Glutamatergic neuron (in vitro differentiated cells): ENCODE data around the gene GRIK5. TPM values are rescaled to one million over a fixed set of nuclear protein-coding genes. Genes with fewer than 3 reads are reported as not detected.
"Not testable (repeated sequence)": the region's sequence is repeated elsewhere in the genome, so short reads cannot be mapped to it uniquely, and the experiment has no call there.

Experiments
- DNase-seq: peaks from one replicate; pipeline ENCODE4 v3.0.0; 2022
- H3K27ac Mint-ChIP-seq: one replicate; pipeline ENCODE4 v1.8.0; 2020; ENCODE audit warnings: mild to moderate bottlenecking, mixed read lengths, inconsistent platforms; ENCODE audit not compliant: unreplicated experiment
- H3K27me3 Mint-ChIP-seq: one replicate; pipeline ENCODE4 v1.8.0; 2020; ENCODE audit warnings: mild to moderate bottlenecking, moderate library complexity, mixed read lengths, inconsistent platforms; ENCODE audit not compliant: unreplicated experiment
- H3K36me3 Mint-ChIP-seq: one replicate; pipeline ENCODE4 v1.8.0; 2020; ENCODE audit warnings: mild to moderate bottlenecking, mixed read lengths, inconsistent platforms; ENCODE audit not compliant: unreplicated experiment
- H3K4me1 Mint-ChIP-seq: one replicate; pipeline ENCODE4 v1.8.0; 2020; ENCODE audit warnings: mild to moderate bottlenecking, low read depth, mixed read lengths, inconsistent platforms; ENCODE audit not compliant: unreplicated experiment
- H3K4me3 Mint-ChIP-seq: one replicate; pipeline ENCODE4 v1.8.0; 2020; ENCODE audit warnings: mild to moderate bottlenecking, mixed read lengths, inconsistent platforms; ENCODE audit not compliant: unreplicated experiment
- H3K9me3 Mint-ChIP-seq: one replicate; pipeline ENCODE4 v1.8.0; 2020; ENCODE audit warnings: mild to moderate bottlenecking, moderate library complexity, mixed read lengths, inconsistent platforms; ENCODE audit not compliant: unreplicated experiment
- CTCF ChIP-seq: fragments of 200-600 bp; sonication (generic); IDR thresholded peaks from one replicate; pipeline ENCODE4 v1.5.0; 2021; ENCODE audit not compliant: partially characterized antibody, unreplicated experiment
- total RNA-seq: library from RNA; stranded (reverse); fragmentation: NEBNext Ultra II Directional; extraction: Animal tissue kit (Norgen Biotek cat#: 25700); gene quantifications from one replicate; pipeline ENCODE4 v1.2.1, GENCODE V29; 2021; ENCODE audit not compliant: unreplicated experiment

GRIK5 gene
- total RNA-seq, 1 donor from 2014 or later, result 79.1 TPM

GRCh38 chr19:42037649-42038048, 32.4 kb downstream of the GRIK5 start:
- no peak for TF ChIP-seq CTCF
- Mint-ChIP-seq H3K4me3 (no peak overlapping the region), H3K9me3 (peaks cover 5% of the 10 kb centered on the region), H3K27me3 (peaks cover 4% of the 10 kb centered on the region), H3K27ac (peak overlapping the region; percentile 17), H3K36me3 (no peaks in the 10 kb centered on the region), H3K4me1 (peaks cover 24% of the 10 kb centered on the region)
- DNase-seq, result no peak

GRCh38 chr19:42034640-42035391, 35.2 kb downstream of the GRIK5 start:
- H3K4me3 Mint-ChIP-seq, H3K27me3 Mint-ChIP-seq, H3K27ac Mint-ChIP-seq, H3K36me3 Mint-ChIP-seq, H3K9me3 Mint-ChIP-seq: not testable (repeated sequence)
- peak; percentile 68 for DNase-seq
- H3K4me1 Mint-ChIP-seq, result peaks cover 20% of the 10 kb centered on the region
- TF ChIP-seq CTCF, result peak; percentile 93

GRCh38 chr19:42033413-42033812, 36.6 kb downstream of the GRIK5 start:
- Mint-ChIP-seq H3K4me3 (no peak overlapping the region), H3K4me1 (peaks cover 21% of the 10 kb centered on the region), H3K27ac (no peak overlapping the region), H3K27me3 (peaks cover 5% of the 10 kb centered on the region), H3K36me3 (no peaks in the 10 kb centered on the region), H3K9me3 (peaks cover 2% of the 10 kb centered on the region)
- no peak for DNase-seq
- TF ChIP-seq CTCF, result no peak

GRCh38 chr19:42032431-42032830, 37.6 kb downstream of the GRIK5 start:
- no peak for DNase-seq
- Mint-ChIP-seq H3K9me3 (peaks cover 3% of the 10 kb centered on the region), H3K4me3 (peak overlapping the region; percentile 26), H3K36me3 (no peaks in the 10 kb centered on the region), H3K27me3 (peaks cover 6% of the 10 kb centered on the region), H3K4me1 (peaks cover 24% of the 10 kb centered on the region), H3K27ac (peak overlapping the region; percentile 76)
- TF ChIP-seq CTCF, result no peak

- peaks cover 3% of the 10 kb centered on the region for H3K9me3 Mint-ChIP-seq
- TF ChIP-seq CTCF, result no peak
- no peak overlapping the region for H3K27ac Mint-ChIP-seq
- no peaks in the 10 kb centered on the region for H3K36me3 Mint-ChIP-seq
- peaks cover 24% of the 10 kb centered on the region for H3K4me1 Mint-ChIP-seq
- no peak overlapping the region for H3K4me3 Mint-ChIP-seq
- DNase-seq, result no peak
- H3K27me3 Mint-ChIP-seq, result peaks cover 7% of the 10 kb centered on the region
These were observed 39.2 kb downstream of the GRIK5 start for GRCh38 chr19:42030645-42031440.
